HEK293 (cell line): Measurements from ENCODE around the gene BMP6.

ENCODE experiments used
- CTCF ChIP-seq: fragments of 450-650 bp; formaldehyde crosslinking; IDR thresholded peaks from 2 replicates; pipeline ENCODE4 v1.5.1; 2016; ENCODE audit warnings: missing biosample characterization, missing genetic modification characterization
- ELK4 ChIP-seq: IDR thresholded peaks from 2 replicates; pipeline ENCODE4 v1.6.1; 2011; ENCODE audit warnings: mild to moderate bottlenecking, low read depth, low read length, borderline replicate concordance
- PRDM10 ChIP-seq: fragments of 450-650 bp; formaldehyde crosslinking; IDR thresholded peaks from 2 replicates; pipeline ENCODE4 v1.5.1; 2016; ENCODE audit warnings: missing biosample characterization, missing genetic modification characterization
- SP7 ChIP-seq: fragments of 450-650 bp; formaldehyde crosslinking; IDR thresholded peaks from 2 replicates; pipeline ENCODE4 v1.5.1; 2016; ENCODE audit warnings: missing biosample characterization, missing genetic modification characterization
- ZFHX2 ChIP-seq: fragments of 450-650 bp; formaldehyde crosslinking; conservative IDR thresholded peaks from 2 replicates; pipeline ENCODE4 v1.5.1; 2016; ENCODE audit warnings: missing biosample characterization, missing genetic modification characterization
- ZNF10 ChIP-seq: fragments of 450-650 bp; formaldehyde crosslinking; IDR thresholded peaks from 2 replicates; pipeline ENCODE4 v1.5.1; 2017; ENCODE audit warnings: missing biosample characterization, missing genetic modification characterization
- ZNF121 ChIP-seq: fragments of 450-650 bp; formaldehyde crosslinking; IDR thresholded peaks from 2 replicates; pipeline ENCODE4 v1.5.1; 2016; ENCODE audit warnings: missing biosample characterization, missing genetic modification characterization
- ZNF138 ChIP-seq: fragments of 450-650 bp; formaldehyde crosslinking; IDR thresholded peaks from 2 replicates; pipeline ENCODE4 v1.5.1; 2016; ENCODE audit warnings: missing biosample characterization, missing genetic modification characterization, borderline replicate concordance
- ZNF146 ChIP-seq: fragments of 450-650 bp; formaldehyde crosslinking; IDR thresholded peaks from 2 replicates; pipeline ENCODE4 v1.5.1; 2016; ENCODE audit warnings: missing biosample characterization, missing genetic modification characterization
- ZNF394 ChIP-seq: fragments of 450-650 bp; formaldehyde crosslinking; IDR thresholded peaks from 2 replicates; pipeline ENCODE4 v1.5.1; 2016; ENCODE audit warnings: missing biosample characterization, missing genetic modification characterization, mild to moderate bottlenecking, moderate library complexity, borderline replicate concordance
- ZNF777 ChIP-seq: fragments of 450-650 bp; formaldehyde crosslinking; IDR thresholded peaks from 2 replicates; pipeline ENCODE4 v1.5.1; 2017; ENCODE audit warnings: missing biosample characterization, missing genetic modification characterization, borderline replicate concordance
- ZXDB ChIP-seq: fragments of 450-650 bp; formaldehyde crosslinking; IDR thresholded peaks from 2 replicates; pipeline ENCODE4 v1.5.1; 2016; ENCODE audit warnings: missing biosample characterization, missing genetic modification characterization
- TF ChIP-seq, protein P1 (sequence below): fragments of 450-650 bp; formaldehyde crosslinking; IDR thresholded peaks from 2 replicates; pipeline ENCODE4 v1.5.1; 2016; ENCODE audit warnings: missing biosample characterization, missing genetic modification characterization

DNA sequence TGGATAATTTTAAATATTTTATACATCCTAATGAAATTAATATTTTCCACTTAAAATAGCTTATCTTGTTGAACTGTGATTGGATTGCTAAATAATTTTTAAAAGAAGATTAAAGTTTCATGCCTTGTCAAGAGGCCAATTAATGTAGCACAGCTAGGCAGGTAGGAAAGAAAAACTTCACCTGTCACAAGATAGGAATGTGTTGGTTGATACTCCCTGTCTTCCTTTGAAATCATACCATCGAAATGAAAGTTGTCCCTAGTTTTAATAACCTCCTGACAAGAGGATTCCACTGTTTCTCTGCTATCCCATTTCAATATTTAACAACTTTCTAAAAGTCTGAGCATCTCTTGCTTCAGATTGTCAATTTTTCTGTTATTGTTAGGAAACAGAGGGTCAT is 80.8 kb downstream of the BMP6 start:
- no peak for TF ChIP-seq ZNF777
- no peak for TF ChIP-seq ZNF10
- no peak for TF ChIP-seq ZNF394
- no peak for TF ChIP-seq ZFHX2
- no peak for TF ChIP-seq CTCF (tag by site-specific recombination)
- no peak for TF ChIP-seq ZNF146
- TF ChIP-seq, protein P1, sequence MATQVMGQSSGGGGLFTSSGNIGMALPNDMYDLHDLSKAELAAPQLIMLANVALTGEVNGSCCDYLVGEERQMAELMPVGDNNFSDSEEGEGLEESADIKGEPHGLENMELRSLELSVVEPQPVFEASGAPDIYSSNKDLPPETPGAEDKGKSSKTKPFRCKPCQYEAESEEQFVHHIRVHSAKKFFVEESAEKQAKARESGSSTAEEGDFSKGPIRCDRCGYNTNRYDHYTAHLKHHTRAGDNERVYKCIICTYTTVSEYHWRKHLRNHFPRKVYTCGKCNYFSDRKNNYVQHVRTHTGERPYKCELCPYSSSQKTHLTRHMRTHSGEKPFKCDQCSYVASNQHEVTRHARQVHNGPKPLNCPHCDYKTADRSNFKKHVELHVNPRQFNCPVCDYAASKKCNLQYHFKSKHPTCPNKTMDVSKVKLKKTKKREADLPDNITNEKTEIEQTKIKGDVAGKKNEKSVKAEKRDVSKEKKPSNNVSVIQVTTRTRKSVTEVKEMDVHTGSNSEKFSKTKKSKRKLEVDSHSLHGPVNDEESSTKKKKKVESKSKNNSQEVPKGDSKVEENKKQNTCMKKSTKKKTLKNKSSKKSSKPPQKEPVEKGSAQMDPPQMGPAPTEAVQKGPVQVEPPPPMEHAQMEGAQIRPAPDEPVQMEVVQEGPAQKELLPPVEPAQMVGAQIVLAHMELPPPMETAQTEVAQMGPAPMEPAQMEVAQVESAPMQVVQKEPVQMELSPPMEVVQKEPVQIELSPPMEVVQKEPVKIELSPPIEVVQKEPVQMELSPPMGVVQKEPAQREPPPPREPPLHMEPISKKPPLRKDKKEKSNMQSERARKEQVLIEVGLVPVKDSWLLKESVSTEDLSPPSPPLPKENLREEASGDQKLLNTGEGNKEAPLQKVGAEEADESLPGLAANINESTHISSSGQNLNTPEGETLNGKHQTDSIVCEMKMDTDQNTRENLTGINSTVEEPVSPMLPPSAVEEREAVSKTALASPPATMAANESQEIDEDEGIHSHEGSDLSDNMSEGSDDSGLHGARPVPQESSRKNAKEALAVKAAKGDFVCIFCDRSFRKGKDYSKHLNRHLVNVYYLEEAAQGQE (tag by site-specific recombination) = no peak
- TF ChIP-seq ZXDB (tag by site-specific recombination) = no peak
- no peak for TF ChIP-seq ELK4
- TF ChIP-seq PRDM10 = no peak
- TF ChIP-seq ZNF121 (tag by site-specific recombination) = no peak
- no peak for TF ChIP-seq SP7
- no peak for TF ChIP-seq ZNF138 (tag by site-specific recombination)
